ENCODE results near the gene TSPAN15. TPM values are rescaled to one million over a fixed set of nuclear protein-coding genes. Genes with fewer than 3 reads are reported as not detected.
A peak's percentile ranks its signal among the peaks of the same experiment; 100 is the strongest.

The TSPAN15 gene
- total and polyA plus RNA-seq, 2 of the 4 experiments (the other 2 are of a cell fraction), result 0.48 TPM; not detected in 1

GRCh38 chr10:69403519-69403918 is 47.7 kb upstream of the TSPAN15 start:
- dilution Hi-C loops (cut with HindIII; ENCODE audit: low sequenced_read_pairs, unreplicated experiment), result no loop called here
- ATAC-seq (ENCODE audit: low read depth), result peak; percentile 75
- CTCF ChIA-PET, result interaction anchor here (2.0 kb wide), 1 partner anchor 11 kb away, joined by 9 read pairs; no protein-coding TSS in a partner anchor

More at GRCh38 chr10:69403519-69403918, 47.7 kb upstream of the TSPAN15 start:
- peaks cover 24% of the 10 kb centered on the region for H3K9me1 ChIP-seq (ENCODE audit: insufficient read depth, low read length)
- no peak overlapping the region for H2AK5ac ChIP-seq (ENCODE audit: low read depth, low read length)
- H3K23ac ChIP-seq (ENCODE audit: low read depth, low read length), result no peak overlapping the region
- no peak overlapping the region for H4K5ac ChIP-seq (ENCODE audit: low read depth, low read length)
- H3K4me2 ChIP-seq (ENCODE audit: low read depth, low read length), result no peak overlapping the region
- no peak overlapping the region for H3K56ac ChIP-seq (ENCODE audit: extremely low read depth, insufficient read depth, low read length)
- no peaks in the 10 kb centered on the region for H3K27me3 ChIP-seq (ENCODE audit: control insufficient read depth, insufficient read depth, low read length)
- in situ Hi-C loops (cut with MboI; ENCODE audit: low sequenced_read_pairs) (no loop called here), intact Hi-C loops (cut with micrococcal nuclease) (no loop called here)
- no peak overlapping the region for H2BK120ac ChIP-seq (ENCODE audit: low read depth, low read length)
- no peak overlapping the region for H2AK9ac ChIP-seq (replicated peaks; ENCODE audit: low read depth, low read length, poor library complexity)
- no TSS peak for BruUV-seq (replicated peaks)
- H3K14ac ChIP-seq (replicated peaks; ENCODE audit: low read depth, low read length), result no peak overlapping the region
- H2BK15ac ChIP-seq (ENCODE audit: low read depth, low read length), result no peak overlapping the region
- H3K27ac ChIP-seq (ENCODE audit: insufficient read depth, low read length), result no peak overlapping the region; the same call in 1 of the 2 replicates
- no peak overlapping the region for H4K91ac ChIP-seq (ENCODE audit: insufficient read depth, low read depth, low read length)
- H3K18ac ChIP-seq (ENCODE audit: low read depth, low read length), result no peak overlapping the region
- no peaks in the 10 kb centered on the region for H3K9me3 ChIP-seq (ENCODE audit: control insufficient read depth, insufficient read depth, low read length)
- no peak overlapping the region for H4K8ac ChIP-seq (ENCODE audit: low read depth in 2 of 2, low read length in 2 of 2)
- WGBS, 2 experiments (ENCODE audit: extremely low coverage in 2 of 2, insufficient read length in 1 of 2), result no CpG with 5 or more reads among the region's 3 CpGs
- peaks cover 19% of the 10 kb centered on the region for H3K36me3 ChIP-seq (ENCODE audit: control insufficient read depth, insufficient read depth, low read length)
- TF ChIP-seq POLR2A (IDR thresholded peaks at IDR 0.05; ENCODE audit: low read depth, low read length) (no peak), ELK1 (IDR thresholded peaks at IDR 0.05; ENCODE audit: borderline replicate concordance, low read depth, low read length) (no peak), MAFK (IDR thresholded peaks at IDR 0.05; ENCODE audit: low read depth, low read length) (no peak), NFE2L2 (IDR thresholded peaks at IDR 0.05; ENCODE audit: low read depth, low read length) (no peak), CEBPB (IDR thresholded peaks at IDR 0.05; ENCODE audit: low read depth, low read length) (peak; percentile 53; the same call in 1 of the 2 replicates), MXI1 (IDR thresholded peaks at IDR 0.05; ENCODE audit: borderline replicate concordance, low read depth, low read length) (no peak), RCOR1 (IDR thresholded peaks at IDR 0.05; ENCODE audit: insufficient replicate concordance, low read length) (no peak), FOS (IDR thresholded peaks at IDR 0.05; ENCODE audit: low read depth, low read length) (no peak), MAZ (IDR thresholded peaks at IDR 0.05; ENCODE audit: borderline replicate concordance, low read depth, low read length) (no peak), SMC3 (IDR thresholded peaks at IDR 0.05; ENCODE audit: low read depth, low read length) (no peak), USF2 (IDR thresholded peaks at IDR 0.05; ENCODE audit: low read depth, low read length) (0 out of 2 replicates have a peak, but pooled peaks have one; percentile 35), BHLHE40 (IDR thresholded peaks at IDR 0.05; ENCODE audit: low read depth, low read length) (peak; percentile 34; the same call in 1 of the 2 replicates), CTCF (conservative IDR thresholded peaks at IDR 0.05; ENCODE audit: low read depth, low read length) (no peak), RAD21 (IDR thresholded peaks at IDR 0.05; ENCODE audit: low read length) (no peak), CHD1 (IDR thresholded peaks at IDR 0.05; ENCODE audit: low read depth, low read length) (no peak), RFX5 (IDR thresholded peaks at IDR 0.05; ENCODE audit: low read depth, low read length) (no peak)
- H3K4ac ChIP-seq (ENCODE audit: low read depth, low read length), result no peak overlapping the region
- H2BK20ac ChIP-seq (ENCODE audit: low read depth, low read length), result no peak overlapping the region
- peaks cover 9% of the 10 kb centered on the region; the same call in 1 of the 2 replicates for H4K20me1 ChIP-seq (ENCODE audit: insufficient read depth, low read length)
- POLR2A ChIA-PET (ENCODE audit: unreplicated experiment), result no interaction called here
- H3K4me1 ChIP-seq (ENCODE audit: control insufficient read depth, insufficient read depth, low read length), result peaks cover 17% of the 10 kb centered on the region
- no peak overlapping the region for H3K4me3 ChIP-seq (ENCODE audit: insufficient read depth, low read depth, low read length)
- peaks cover 0 to 6% of the 10 kb centered on the region in 2 experiments; a peak in 1 of 4 replicates for H3K79me1 ChIP-seq (ENCODE audit: low read depth in 1 of 2, low read length in 2 of 2)
- no peak overlapping the region for H3K9ac ChIP-seq (ENCODE audit: low read depth, low read length)
- H2AFZ ChIP-seq (replicated peaks; ENCODE audit: low read length, poor library complexity), result no peak overlapping the region
- no peak overlapping the region for H2BK5ac ChIP-seq (ENCODE audit: low read depth, low read length, poor library complexity, severe bottlenecking)
- peak; percentile 96 for DNase-seq
